ENCODE results near the gene PACRG.

- no peak for TF ChIP-seq CTCF (conservative IDR thresholded peaks at IDR 0.05 in 1 of 2, IDR thresholded peaks at IDR 0.05 in 1 of 2; ENCODE audit: extremely low read depth in 1 of 2, insufficient read depth in 1 of 2, low read depth in 1 of 2, low read length in 2 of 2)
- TF ChIP-seq EZH2 (IDR thresholded peaks at IDR 0.05; ENCODE audit: borderline replicate concordance, low read length), result no peak
Observed at GRCh38 chr6:162772466-162772865, 44.7 kb downstream of the PACRG start.
